ENCODE data around the gene ISM1.

DNA sequence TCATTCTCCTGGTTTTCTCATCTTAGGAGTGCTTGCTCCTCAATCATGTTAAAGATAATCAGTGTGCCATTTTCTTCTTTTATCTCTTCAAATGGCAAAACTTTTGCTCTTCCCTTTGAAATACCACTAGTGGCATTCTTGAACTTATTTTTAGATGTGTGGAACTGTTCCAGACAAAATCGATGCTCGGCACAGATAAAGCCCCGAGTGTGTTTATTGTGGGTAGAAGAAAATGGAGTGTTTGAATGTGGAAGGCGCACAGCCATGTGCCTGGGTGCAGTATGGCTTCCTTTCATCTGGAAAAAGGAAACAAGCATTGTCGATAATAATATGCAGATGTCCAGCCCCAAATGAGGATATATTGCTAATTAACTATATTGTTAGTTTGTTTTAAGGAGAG lies 42.4 kb downstream of the ISM1 start:
- TF ChIP-seq, protein P1, sequence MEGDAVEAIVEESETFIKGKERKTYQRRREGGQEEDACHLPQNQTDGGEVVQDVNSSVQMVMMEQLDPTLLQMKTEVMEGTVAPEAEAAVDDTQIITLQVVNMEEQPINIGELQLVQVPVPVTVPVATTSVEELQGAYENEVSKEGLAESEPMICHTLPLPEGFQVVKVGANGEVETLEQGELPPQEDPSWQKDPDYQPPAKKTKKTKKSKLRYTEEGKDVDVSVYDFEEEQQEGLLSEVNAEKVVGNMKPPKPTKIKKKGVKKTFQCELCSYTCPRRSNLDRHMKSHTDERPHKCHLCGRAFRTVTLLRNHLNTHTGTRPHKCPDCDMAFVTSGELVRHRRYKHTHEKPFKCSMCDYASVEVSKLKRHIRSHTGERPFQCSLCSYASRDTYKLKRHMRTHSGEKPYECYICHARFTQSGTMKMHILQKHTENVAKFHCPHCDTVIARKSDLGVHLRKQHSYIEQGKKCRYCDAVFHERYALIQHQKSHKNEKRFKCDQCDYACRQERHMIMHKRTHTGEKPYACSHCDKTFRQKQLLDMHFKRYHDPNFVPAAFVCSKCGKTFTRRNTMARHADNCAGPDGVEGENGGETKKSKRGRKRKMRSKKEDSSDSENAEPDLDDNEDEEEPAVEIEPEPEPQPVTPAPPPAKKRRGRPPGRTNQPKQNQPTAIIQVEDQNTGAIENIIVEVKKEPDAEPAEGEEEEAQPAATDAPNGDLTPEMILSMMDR (IDR thresholded peaks at IDR 0.05; ENCODE audit: borderline replicate concordance, extremely low read depth, low read length, poor library complexity, severe bottlenecking): no peak
- TF ChIP-seq EZH2 (IDR thresholded peaks at IDR 0.05; ENCODE audit: borderline replicate concordance, low read depth, low read length, severe bottlenecking): no peak
